Measurements from ENCODE around the gene CDCA5. TPM values are rescaled to one million over a fixed set of nuclear protein-coding genes. Genes with fewer than 3 reads are reported as not detected.

The CDCA5 gene
- total RNA-seq, 1 experiment from 2014 or later, result 94.8 TPM

- no peak overlapping the region for H2BK5ac ChIP-seq (ENCODE audit: insufficient read length, low read length)
- H3K18ac ChIP-seq (ENCODE audit: insufficient read length, low read depth, low read length), result no peak overlapping the region
- no peak overlapping the region for H3K23ac ChIP-seq (ENCODE audit: insufficient read length, low read depth, low read length)
- no peaks in the 10 kb centered on the region for H3K27me3 ChIP-seq (ENCODE audit: insufficient read depth, low read length)
- no peak overlapping the region for H2AK5ac ChIP-seq (ENCODE audit: insufficient read length, low read length)
- no peak overlapping the region for H3K9ac ChIP-seq (ENCODE audit: extremely low read depth, insufficient read length, low read length)
- no peak overlapping the region for H4K91ac ChIP-seq (ENCODE audit: insufficient read length, low read depth, low read length)
- Mint-ChIP-seq H3K27me3 (ENCODE audit: low read depth) (peaks cover 1% of the 10 kb centered on the region; the same call in 1 of the 2 replicates), H3K36me3 (ENCODE audit: insufficient read depth in 1 of 3, low read depth in 3 of 3) (peaks cover 7 to 34% (median 33%) of the 10 kb centered on the region in 3 experiments), H3K4me3 (peak overlapping the region; percentile 11 to 99; a peak in 4 of 5 replicates), H3K27ac (0 out of 7 replicates have a peak overlapping the region, but pooled peaks of 1 of the 3 experiments have one; percentile 17), H3K9me3 (no peaks in the 10 kb centered on the region), H3K4me1 (peaks cover 17 to 25% of the 10 kb centered on the region in 2 experiments)
- H3K79me2 ChIP-seq (ENCODE audit: insufficient read depth, low read length), result no peaks in the 10 kb centered on the region
- no peak overlapping the region for H3K56ac ChIP-seq (ENCODE audit: insufficient read length, low read depth, low read length)
- no peaks in the 10 kb centered on the region for H3K9me3 ChIP-seq (ENCODE audit: control insufficient read depth, low read depth, low read length)
- peaks cover 18% of the 10 kb centered on the region for H3K23me2 ChIP-seq (ENCODE audit: insufficient read length, low read depth, low read length, poor library complexity, severe bottlenecking)
- H3T11ph ChIP-seq (ENCODE audit: low read length), result no peak overlapping the region
- TF ChIP-seq CTCF (conservative IDR thresholded peaks at IDR 0.05), result no peak
- H3K4ac ChIP-seq (ENCODE audit: low read depth, low read length), result no peak overlapping the region
- no peak overlapping the region for H3K14ac ChIP-seq (ENCODE audit: insufficient read depth, low read length)
- H3K4me2 ChIP-seq (ENCODE audit: insufficient read depth, insufficient read length, low read length), result no peak overlapping the region
- H4K8ac ChIP-seq (replicated peaks; ENCODE audit: insufficient read length, low read depth, low read length), result no peak overlapping the region
- no peak overlapping the region for H3K27ac ChIP-seq (ENCODE audit: insufficient read length, low read depth, low read length)
- no peaks in the 10 kb centered on the region for H3K79me1 ChIP-seq (ENCODE audit: insufficient read depth, low read depth, low read length, poor library complexity, severe bottlenecking)
- no peaks in the 10 kb centered on the region for H4K20me1 ChIP-seq (ENCODE audit: control insufficient read depth, insufficient read depth, insufficient read length)
- no peak overlapping the region for H4K5ac ChIP-seq (ENCODE audit: insufficient read length, low read depth, low read length)
- H2BK12ac ChIP-seq (ENCODE audit: insufficient read length, low read depth, low read length), result no peak overlapping the region
- no peak overlapping the region for H2BK120ac ChIP-seq (ENCODE audit: low read depth, low read length, poor library complexity, severe bottlenecking)
- no peak overlapping the region for H2BK20ac ChIP-seq (ENCODE audit: low read depth, low read length, poor library complexity, severe bottlenecking)
- H2BK15ac ChIP-seq (ENCODE audit: low read depth, low read length), result no peak overlapping the region
- H3K4me1 ChIP-seq (ENCODE audit: insufficient read depth, low read length), result no peaks in the 10 kb centered on the region
- no CpG with 5 or more reads among the region's 6 CpGs for WGBS (ENCODE audit: extremely low coverage, insufficient read length, low lambda C conversion rate)
- DNase-seq, result no peak
- H2AFZ ChIP-seq (ENCODE audit: low read length), result no peak overlapping the region
Measured at GRCh38 chr11:65113839-65114238, 30.0 kb upstream of the CDCA5 start.

Data from H9 (cell line).